ENCODE results near the gene RXRB. TPM values are rescaled to one million over a fixed set of nuclear protein-coding genes. Genes with fewer than 3 reads are reported as not detected.
A peak's percentile ranks its signal among the peaks of the same experiment; 100 is the strongest.

RXRB gene
- total and polyA plus RNA-seq, 2 of the 13 experiments (the other 11 are each of a cell fraction or from before 2014, with no cell fraction given), result 26.7 to 55.7 TPM

DNA sequence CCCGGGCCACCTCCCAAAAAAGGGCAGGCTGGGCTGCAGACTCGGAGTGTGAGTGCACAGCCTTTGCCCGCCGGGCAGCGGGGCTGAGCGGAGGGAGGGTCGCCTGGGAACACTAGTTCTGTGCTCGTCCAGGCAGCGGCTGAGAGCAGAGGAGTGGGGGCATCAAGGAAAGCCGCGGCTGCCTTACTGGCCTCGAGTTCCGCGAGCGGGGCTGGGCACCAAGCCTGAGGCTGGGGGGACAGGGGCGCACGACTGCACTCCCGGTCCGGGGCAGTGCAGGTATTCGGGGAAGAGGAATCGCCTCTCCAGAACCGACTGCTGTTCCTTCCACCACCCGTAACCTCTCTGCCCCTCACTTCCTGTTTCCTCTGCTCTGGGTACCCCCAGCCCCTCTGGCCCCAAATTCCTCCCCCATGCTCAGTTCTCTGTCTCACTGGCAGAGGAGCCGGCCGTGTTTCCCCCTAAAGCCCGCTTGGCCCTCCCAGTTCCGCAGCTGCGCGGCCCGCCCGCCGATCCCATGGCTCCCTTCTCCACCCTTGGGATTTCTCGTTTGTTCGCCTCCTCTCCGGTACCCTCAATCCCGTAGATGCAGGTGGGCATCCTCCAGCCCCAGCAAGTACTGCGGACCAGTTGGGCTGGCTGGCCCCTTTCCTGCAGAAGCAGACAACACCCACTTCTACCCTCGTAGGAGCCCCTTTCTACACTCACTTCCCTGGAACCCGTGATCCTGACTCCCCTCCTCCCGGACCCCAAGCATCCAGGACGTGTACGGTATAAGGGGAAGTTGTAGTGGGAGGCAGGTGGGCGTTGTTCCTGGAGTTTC lies 12.9 kb upstream of the RXRB start (continued):
- TF ChIP-seq ZNF782 (CRISPR knock-in tag; IDR thresholded peaks at IDR 0.05; ENCODE audit: borderline replicate concordance) (no peak), ZNF224 (CRISPR knock-in tag; IDR thresholded peaks at IDR 0.05) (no peak), ATRX (CRISPR knock-in tag; IDR thresholded peaks at IDR 0.05; ENCODE audit: borderline replicate concordance) (no peak), NFKB2 (CRISPR knock-in tag; IDR thresholded peaks at IDR 0.05; ENCODE audit: borderline replicate concordance) (0 out of 2 replicates have a peak, but pooled peaks have one; percentile 65), RORA (CRISPR knock-in tag; IDR thresholded peaks at IDR 0.05) (no peak), ZBTB8A (CRISPR knock-in tag; IDR thresholded peaks at IDR 0.05; ENCODE audit: borderline replicate concordance, low read depth) (no peak), SYNCRIP (IDR thresholded peaks at IDR 0.05; ENCODE audit: insufficient read depth, low read depth, low read length) (no peak), NR3C1 (CRISPR knock-in tag; IDR thresholded peaks at IDR 0.05) (no peak), NFIC (IDR thresholded peaks at IDR 0.05; ENCODE audit: low read length) (no peak)
- TF ChIP-seq, protein P1, sequence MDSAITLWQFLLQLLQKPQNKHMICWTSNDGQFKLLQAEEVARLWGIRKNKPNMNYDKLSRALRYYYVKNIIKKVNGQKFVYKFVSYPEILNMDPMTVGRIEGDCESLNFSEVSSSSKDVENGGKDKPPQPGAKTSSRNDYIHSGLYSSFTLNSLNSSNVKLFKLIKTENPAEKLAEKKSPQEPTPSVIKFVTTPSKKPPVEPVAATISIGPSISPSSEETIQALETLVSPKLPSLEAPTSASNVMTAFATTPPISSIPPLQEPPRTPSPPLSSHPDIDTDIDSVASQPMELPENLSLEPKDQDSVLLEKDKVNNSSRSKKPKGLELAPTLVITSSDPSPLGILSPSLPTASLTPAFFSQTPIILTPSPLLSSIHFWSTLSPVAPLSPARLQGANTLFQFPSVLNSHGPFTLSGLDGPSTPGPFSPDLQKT (CRISPR knock-in tag; IDR thresholded peaks at IDR 0.05; ENCODE audit: borderline replicate concordance), result no peak
- TF ChIP-seq, protein P2, sequence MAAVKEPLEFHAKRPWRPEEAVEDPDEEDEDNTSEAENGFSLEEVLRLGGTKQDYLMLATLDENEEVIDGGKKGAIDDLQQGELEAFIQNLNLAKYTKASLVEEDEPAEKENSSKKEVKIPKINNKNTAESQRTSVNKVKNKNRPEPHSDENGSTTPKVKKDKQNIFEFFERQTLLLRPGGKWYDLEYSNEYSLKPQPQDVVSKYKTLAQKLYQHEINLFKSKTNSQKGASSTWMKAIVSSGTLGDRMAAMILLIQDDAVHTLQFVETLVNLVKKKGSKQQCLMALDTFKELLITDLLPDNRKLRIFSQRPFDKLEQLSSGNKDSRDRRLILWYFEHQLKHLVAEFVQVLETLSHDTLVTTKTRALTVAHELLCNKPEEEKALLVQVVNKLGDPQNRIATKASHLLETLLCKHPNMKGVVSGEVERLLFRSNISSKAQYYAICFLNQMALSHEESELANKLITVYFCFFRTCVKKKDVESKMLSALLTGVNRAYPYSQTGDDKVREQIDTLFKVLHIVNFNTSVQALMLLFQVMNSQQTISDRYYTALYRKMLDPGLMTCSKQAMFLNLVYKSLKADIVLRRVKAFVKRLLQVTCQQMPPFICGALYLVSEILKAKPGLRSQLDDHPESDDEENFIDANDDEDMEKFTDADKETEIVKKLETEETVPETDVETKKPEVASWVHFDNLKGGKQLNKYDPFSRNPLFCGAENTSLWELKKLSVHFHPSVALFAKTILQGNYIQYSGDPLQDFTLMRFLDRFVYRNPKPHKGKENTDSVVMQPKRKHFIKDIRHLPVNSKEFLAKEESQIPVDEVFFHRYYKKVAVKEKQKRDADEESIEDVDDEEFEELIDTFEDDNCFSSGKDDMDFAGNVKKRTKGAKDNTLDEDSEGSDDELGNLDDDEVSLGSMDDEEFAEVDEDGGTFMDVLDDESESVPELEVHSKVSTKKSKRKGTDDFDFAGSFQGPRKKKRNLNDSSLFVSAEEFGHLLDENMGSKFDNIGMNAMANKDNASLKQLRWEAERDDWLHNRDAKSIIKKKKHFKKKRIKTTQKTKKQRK (IDR thresholded peaks at IDR 0.05; ENCODE audit: low read length), result no peak
